Tongue (tissue), 2 donors: Measurements from ENCODE around the gene CYP4B1. TPM values are rescaled to one million over a fixed set of nuclear protein-coding genes. Genes with fewer than 3 reads are reported as not detected.
"Not testable (repeated sequence)": the region's sequence is repeated elsewhere in the genome, so short reads cannot be mapped to it uniquely, and the experiment has no call there.

Experiments used
- DNase-seq: peaks from one replicate; pipeline ENCODE4 v3.0.0-alpha.2; 2015
- total RNA-seq: library from RNA; depleted of rRNA; stranded (reverse); fragments of >200 nt; gene quantifications from one replicate; pipeline ENCODE4 v1.2.3, GENCODE V29; 2014

Gene CYP4B1
- total RNA-seq, result 0.72 TPM

DNA sequence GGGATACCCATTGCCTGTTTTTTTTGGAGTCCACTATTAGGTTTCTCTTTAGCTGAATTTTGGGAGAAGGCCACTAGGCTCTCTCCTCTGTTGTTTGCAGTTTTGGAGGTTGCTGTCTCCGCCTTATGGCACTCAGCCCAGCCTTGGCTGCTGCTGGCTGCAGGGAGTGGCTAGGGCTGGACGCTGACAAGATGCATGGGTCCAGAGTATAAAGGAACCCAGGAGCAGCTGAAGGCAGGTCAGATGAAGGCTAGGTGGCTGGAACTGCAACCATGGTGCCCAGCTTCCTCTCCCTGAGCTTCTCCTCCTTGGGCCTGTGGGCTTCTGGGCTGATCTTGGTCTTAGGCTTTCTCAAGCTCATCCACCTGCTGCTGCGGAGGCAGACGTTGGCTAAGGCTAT is at the start of gene CYP4B1:
TSS of gene CYP4B1 (plus strand) at position 237 of the 400 bp plus-strand sequence. CDS start at position 273, 36 bp downstream.
- peak; percentile 12 for DNase-seq

DNA sequence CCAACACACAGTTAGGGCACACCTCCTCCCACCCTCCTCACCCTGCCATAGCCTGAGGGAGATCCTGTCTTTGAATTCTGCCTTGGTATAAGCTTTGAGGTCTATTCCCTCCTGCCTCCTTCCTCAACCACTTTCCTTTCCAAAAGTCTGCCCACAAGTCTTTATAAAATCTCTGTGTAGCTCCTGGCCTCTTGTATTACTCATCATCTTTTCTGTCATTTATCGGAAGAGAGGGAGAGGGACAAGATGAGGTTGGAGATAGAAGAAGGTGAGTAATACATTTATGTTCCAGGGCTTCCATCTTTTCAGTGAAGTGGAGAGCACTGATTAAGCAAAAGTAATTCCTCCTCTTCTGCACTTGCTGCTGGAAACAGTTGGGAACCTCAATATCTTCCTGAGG is 49.4 kb upstream of the CYP4B1 start:
- DNase-seq, result no peak

DNA sequence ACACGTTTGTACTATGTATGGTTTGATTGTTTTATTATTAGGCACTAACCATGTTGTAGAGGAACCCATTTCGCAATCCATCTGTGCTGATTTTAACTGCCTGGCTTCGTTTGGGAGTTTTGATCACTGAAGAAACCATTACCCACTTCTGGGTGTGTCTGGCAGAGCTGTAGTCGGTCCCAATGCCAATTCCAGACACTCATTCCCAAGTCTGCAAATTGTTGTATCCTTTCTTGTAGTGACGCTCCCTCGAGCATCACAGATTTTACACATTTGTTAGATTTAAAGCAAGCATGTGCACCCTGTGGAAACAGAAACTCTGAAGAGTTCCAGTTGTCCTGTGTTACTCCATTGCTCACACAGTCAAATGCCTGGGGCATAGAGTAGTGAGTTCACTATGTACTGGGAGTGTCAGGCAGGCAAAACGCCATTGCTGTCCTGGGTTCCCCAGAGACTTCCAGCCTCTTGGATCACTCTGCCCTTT is 48.9 kb upstream of the CYP4B1 start:
- no peak for DNase-seq

DNA sequence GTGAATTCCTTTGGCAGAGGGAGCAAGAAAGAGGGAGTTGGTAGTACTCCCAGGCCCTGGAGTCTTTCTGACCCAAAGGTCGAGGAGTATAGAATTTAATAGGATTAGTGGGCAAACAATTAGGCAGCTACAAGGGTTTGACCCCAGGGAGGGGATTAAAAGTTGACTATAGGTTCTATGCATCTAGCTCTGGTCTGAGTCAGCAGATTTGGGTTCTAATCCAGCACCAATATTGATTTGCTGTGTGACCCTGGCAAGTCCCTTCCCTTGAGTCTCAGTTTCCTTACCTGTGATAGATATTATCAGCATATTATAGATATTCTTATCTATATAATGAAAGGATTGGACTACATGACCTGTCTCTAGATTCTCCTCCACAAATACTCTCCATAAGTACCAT is 44.9 kb upstream of the CYP4B1 start:
- no peak for DNase-seq

DNA sequence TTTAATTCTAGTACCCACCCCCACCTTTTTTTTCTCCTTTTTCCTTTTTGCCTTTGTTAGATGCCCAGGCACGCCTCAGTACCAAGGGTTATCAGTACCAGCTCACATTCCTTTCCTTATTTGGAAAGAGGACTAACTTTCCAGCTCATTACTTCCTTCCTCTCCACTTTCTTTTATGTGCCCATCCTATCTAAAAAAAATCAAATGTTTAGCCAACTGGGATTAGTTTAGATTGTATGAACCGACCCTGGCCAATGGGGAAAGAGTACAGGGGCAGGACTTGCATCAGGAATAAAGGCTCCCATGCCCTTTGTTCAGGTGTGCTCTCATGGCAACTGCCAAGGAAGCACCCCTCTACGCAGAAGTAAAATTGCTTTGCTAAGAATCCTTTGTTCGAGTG is 44.1 kb upstream of the CYP4B1 start:
- not testable (repeated sequence) for DNase-seq

DNA sequence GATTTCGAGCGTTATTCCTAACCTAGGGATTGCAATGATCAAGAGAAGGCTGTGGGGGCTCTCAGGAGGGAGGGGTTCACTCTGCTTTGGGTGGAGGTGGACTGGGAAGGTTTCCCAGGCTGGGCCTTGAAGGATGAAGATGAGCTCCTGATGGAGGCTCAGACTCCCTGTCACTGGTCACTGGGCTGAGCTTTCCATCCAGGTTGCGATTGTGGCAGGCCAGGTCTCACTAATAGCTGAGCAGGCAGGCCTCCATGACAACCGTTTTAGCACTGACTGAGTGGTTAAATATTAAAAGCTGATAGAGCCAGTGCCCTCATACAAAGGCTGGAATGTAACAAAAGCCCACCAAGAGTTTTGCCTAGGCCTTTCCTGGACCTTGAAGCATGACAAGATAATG is 43.7 kb upstream of the CYP4B1 start:
- no peak for DNase-seq

DNA sequence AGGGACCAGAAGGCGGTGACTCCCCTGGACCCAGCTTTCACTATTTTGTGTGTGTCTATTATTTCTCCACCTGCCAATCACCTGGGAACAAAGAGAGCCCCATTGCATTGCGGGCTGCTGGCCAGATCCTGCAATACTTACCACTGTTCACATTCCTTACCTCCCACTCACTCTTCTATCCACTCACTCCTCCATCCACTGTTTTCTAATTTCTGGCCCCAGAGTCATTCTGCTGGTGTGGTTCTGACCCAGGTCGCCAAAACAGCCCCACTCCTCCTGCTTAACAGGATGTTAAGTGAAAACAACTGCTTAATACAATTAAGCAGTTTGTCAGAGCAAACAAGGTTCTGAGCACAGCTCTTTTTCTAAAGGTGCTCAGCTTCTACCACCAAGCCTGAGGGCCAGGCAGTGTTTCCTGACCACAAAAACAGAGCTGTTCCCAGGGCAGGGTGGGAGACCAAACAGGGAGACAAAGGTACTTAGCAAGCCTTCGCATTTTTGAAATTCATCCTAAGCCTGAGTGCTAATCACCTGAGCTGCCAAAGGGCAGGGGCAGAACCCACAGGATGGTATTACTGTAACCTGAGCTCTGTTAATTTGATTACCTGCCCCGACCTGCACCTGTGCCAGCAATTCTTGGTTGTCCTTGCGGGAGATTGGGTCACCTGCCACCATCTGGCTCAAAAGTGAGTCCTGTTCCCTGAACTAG is 41.4 kb upstream of the CYP4B1 start:
- no peak for DNase-seq

DNA sequence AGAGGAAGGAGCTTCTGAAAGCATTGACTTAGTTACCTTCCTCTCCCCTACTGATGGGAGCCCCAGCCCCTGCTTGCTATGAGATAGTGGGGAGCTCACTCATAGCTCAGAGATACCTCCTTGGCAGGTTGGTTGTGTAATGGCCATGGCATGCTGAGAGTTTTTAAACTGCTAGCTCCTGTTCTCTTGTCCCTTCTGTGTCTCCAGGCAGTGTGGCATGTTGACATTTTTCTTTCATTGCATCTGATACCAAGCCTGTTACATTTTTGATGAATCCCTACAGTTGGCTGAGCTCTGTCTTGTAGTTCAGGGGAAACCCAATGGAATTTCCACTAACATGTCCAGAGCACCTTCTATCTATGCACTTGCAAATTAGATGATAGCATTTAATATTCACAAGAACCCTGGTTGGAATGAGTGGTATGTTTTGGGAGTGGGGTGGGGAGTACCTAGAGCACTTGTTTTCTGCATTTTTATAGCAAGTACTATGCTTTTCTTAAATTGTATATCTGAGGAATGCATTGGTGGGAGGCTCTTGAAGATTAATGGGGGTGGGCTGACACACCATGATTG is 40.8 kb upstream of the CYP4B1 start:
- DNase-seq, result no peak

DNA sequence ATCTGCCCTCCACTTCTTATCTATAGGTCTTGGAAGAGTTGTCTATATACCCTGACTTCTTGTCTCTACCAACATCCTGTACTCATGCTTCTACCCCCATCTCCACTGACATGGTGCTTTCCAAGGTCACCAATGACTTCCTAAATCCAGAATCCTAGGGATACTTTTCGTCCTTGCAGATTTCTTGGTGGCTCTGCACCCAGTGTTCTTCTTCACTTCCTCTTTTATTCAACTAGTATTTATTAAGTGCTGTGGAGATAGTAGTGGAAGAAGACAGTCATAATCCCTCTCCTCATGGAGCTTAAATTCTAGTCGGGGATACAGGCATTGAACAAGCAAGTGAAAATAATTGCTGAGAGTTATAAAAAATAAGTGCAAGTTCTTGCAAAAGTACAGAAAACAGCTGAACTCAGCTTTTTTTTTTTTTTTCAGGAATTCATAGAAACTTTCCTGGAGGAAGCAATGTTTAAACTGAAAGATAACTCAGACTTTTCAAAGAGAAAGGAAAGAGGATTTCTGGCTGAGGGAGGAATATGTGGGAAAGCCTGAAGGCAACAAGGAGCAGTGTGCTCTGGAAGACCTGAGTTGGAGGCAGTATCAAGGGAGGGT is 38.2 kb upstream of the CYP4B1 start:
- no peak for DNase-seq

DNA sequence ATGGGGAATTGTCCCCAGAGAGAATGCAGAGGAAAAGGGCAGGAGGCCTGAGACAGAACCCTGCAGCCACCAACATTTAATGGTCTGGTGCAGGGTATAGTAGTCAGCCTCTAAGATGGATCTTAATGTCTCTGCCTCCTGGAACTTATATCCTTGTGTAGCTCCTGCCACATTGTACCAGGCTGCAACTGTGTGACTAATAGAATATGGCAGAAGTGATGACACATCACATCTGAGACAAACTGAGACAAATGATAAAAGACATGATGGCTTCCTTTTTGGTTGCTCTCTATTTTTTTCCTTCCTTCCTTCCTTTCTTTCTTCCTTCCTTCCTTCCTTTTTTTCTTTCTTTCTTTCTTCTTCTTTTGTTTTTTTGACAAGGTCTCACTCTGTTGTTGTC is 37.1 kb upstream of the CYP4B1 start:
- DNase-seq, result no peak

DNA sequence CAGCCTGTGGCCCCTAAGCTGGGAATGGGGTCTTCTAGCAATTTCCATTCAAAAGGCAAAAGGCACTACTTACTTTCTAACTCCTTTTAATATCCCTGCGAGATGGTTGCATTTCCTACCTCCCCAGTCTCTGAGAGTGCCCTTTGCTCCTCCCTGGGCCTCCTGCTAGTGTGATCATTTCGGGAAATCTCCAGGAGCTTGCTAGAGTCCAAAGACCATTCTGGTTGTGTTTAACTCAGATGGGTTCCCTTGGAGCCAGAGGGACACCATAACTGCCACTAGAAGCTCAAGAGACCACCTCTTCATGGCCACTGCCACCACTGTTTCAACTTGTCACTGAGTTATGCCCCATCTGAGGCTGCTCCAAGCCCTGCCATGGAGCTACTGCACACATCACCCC is 34.4 kb upstream of the CYP4B1 start:
- no peak for DNase-seq

DNA sequence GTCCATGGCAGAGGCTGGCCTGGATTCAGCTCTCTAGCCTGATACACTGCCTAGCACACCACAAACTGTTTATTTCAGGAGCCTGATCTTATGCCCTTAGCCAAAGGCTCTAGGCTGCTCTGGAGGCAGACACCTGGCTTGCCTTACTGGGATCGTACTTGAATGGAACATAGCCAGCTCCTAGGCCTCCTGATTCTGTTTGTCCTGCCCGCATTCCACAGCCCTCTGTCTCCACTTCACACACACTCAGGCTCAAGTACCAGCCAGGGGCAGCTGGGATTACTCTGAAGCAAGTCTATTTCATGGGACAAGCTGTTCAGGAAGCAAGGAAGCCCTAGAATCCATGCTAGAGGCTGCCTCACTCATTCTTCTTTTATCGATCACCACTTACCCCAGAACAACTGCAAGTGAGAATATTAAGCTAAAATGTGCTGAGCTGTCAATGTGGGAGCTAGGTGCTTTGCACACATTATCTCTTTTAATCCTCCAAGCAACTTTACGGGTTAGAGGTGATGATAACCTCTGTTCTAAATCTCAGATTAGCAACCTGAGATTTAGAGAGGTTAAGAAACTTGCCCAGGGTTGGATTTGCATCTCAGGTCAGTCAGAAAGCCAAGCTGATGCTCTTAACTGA is 31.1 kb upstream of the CYP4B1 start:
- DNase-seq, result peak; percentile 22

DNA sequence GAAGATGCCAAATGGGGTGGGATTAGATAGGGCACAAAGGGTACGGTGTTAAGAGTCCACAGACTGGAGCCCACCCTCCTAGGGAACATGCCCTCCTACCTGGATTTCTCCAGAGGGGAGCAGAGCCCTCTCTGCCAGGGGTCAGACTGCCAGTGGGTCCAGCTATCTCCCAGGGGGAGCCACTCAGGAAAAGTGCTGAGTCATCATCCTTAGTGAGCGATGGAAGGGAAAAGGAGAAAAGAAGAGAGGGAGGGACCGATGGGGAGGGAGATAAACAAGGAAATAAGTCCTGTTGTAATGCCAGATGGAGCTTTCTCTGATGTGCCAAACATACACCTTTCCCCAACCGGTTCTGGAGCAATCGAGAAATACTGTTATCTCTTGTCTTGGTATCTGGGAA is 30.4 kb upstream of the CYP4B1 start:
- DNase-seq, result no peak

DNA sequence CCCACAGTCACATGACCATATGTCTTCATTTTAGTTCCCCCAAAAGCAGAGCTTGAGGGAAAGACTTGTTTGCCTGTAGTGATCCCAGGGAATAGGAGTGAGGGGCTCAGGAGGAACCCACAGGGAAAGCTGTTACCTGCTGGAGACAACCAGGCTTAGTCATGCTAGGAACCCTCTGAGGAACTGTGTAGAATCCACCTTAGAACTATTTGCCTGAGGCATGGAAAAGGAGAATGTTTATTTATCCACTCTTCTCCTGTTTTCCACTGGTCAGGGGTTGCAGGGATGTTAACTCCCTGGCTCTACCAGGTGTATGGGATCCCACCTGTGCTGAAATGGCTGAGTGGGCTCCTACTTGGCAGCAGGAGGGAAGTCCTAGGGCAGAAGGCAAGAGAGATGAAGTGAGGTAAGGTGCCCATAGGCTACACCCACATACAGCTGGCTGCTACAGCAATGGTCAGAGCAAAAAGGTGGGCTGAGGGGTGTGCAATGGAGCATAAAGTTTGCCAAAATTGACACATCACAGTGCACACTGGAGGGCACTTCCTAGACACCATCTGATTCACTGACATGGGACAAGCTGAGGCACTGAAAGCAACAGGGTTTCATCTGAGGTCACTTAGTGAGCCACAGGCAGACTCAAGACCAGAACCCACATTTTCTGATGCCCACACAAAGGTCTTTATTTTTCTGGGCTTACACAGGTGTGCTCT is 29.7 kb upstream of the CYP4B1 start:
- DNase-seq, result no peak

DNA sequence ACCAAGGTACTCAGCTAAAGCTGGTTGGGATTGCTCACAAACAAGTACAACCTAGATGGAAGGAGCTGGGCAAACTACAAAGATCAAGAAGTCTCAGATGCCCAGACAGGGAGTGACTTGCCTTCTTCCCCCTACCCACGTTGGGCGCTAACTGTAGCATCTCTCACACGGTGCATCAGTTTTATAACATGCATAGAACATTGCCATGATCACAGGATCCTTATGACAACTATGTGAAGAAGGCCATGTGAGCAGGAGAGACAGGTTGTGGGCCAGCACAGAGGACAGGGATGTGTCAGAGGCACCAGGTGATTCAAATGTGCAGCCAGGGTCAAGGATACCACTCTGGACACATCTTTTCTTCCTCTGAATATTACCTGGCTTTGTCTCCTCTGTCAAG is 28.3 kb upstream of the CYP4B1 start:
- no peak for DNase-seq

DNA sequence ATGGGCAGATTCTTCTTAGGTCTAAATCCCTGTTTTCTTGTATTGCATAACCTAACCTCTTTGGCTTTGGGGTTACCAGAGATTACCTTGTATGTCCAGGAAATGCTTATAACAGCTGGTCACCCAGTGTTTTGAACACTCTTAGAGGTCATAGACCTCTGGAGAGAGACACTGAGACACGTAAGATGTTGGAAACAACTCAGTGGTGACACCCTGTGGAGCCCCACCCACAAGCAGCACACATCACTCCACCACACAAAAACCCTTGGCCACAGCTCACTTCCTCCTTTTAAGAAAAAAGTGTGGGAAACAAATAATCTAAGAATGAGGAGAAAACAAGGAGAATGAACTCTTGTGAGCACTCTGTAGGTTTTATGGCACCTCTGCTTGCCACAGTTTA is 26.3 kb upstream of the CYP4B1 start:
- DNase-seq, result no peak

DNA sequence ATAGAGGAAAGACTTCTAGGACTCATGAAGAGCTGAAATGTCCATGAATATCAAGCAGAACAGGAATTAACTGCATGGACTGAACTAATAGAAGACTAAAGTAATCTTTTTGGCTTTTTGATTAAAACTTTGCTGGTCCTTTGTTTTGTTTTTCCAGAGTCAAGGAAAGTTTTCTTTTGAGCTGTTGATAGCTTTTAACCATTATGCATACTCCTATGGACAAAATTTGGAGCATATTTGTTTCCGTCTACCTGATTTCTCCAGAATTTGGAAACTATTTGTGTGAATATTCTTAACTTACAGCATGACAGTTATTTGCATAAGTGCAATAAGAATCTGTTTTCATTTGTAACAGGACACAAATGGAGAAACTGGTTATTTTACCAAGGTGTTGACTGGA is 24.5 kb upstream of the CYP4B1 start:
- no peak for DNase-seq

DNA sequence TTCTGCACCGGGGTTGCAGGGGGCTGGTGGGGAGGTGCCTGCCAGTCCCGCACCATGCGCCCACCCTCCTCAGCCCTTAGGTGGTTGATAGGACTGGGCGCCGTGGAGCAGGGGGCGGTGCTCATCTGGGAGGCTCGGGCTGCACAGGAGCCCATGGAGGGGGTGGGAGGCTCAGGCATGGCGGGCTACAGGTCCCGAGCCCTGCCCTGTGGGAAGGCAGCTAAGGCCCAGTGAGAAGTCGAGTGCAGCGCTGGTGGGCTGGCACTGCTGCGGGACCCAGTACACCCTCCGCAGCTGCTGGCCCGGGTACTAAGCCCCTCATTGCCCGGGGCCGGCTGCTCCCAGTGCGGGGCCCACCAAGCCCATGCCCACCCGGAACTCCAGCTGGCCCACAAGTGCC is 20.4 kb upstream of the CYP4B1 start:
- DNase-seq, result not testable (repeated sequence)

DNA sequence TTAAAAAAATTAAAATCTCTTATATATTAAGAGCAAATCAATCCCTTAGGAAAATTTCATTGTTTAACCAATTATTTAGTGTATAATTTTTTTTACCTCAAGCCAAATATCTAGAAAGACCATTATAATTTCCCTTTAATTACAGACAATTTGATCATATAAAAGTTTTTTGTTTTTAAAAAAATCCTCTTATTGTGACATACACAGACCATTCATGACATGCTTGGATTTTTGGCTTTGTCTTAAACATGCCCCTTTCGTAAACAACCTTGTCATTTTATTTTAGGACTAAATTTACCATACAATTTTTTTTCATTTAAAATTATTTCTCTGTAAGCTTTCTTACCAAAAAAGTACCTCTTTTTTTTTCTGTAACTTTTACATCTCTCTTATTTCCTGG is 14.2 kb upstream of the CYP4B1 start:
- DNase-seq, result no peak

DNA sequence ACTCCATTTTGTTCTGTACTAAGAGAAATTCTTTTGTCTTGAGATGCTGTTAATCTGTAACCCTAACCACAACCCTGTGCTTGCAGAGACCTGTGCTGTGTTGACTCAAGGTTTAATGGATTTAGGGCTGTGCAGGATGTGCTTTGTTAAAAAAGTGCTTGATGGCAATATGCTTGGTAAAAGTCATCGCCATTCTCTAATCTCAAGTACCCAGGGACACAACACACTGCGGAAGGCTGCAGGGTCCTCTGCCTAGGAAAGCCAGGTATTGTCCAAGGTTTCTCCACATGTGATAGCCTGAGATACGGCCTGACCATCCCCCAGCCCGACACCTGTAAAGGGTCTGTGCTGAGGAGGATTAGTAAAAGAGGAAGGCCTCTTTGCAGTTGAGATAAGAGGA is 10.2 kb upstream of the CYP4B1 start:
- DNase-seq, result peak; percentile 11

DNA sequence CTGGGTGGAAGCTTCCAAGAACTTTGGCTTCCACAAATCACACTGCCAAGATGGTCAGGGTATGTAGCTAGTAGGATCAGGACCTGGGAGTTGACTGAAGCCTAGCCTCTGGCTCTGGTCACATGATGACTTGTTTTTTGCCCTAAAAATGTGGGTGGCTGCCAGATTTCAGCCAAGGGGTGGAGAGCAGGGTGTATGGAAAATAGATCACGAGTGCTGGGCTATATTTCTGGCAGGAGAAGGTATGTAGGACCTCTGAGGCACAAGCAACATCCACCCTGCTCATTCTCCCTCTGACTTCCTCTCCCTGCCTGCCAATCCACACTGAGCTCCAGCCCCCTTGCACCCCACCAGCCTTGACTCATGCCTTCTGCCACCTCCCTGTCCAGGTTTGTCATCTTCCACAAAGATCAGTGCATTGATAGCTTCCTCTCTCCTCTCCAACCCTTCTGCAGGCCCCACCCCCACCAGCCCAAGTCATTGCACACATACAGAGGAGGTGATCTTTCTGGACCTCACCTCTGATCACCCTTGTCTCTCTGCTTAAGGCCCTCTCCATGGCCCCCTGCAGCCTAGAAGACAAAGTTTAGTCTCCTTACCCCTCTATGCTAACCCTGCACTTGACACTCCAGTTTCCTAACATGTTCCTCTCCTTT is 8.3 kb upstream of the CYP4B1 start:
- DNase-seq, result no peak

DNA sequence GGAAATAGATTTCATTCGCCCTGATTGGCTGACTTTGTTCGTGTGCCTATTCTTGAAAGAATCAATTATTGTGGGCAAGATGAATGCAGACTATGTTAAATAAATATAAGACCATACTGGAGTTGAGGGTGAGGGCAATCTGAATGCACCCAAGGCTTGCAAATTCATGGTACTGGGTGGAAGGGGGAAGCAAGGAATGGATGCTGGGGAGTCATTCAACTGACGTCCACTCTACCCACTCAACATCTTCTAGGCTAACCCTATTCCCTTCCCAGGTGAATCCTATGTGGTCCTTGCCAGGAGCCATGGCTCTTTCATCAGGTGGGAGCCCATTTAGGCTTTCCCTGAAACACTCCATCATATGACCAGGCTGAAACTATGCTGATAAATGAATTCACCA is 5.7 kb upstream of the CYP4B1 start:
- DNase-seq, result no peak
